Activated CD4-positive, alpha-beta T cell treated with anti-CD3 and anti-CD28 coated beads for 36 hours (primary cell): ENCODE results near the gene ILKAP. TPM values are rescaled to one million over a fixed set of nuclear protein-coding genes. Genes with fewer than 3 reads are reported as not detected.

ENCODE experiments used
- ATAC-seq: fragments of 200-7000 bp; cut with Tn5 transposase; one replicate; pipeline ENCODE4 v1.10.0; 2021; ENCODE audit warnings: mild to moderate bottlenecking, moderate library complexity
- CTCF ChIA-PET: fragments of 350-600 bp; sonication (Branson Sonifier 250); formaldehyde crosslinking; loops from one replicate; lab custom pipeline; 2021; ENCODE audit warnings: antibody characterized with exemption; lab: Charles Lee
- POLR2A ChIA-PET: fragments of 350-600 bp; sonication (Branson Sonifier 250); formaldehyde crosslinking; loops from one replicate; lab custom pipeline; 2021; ENCODE audit warnings: antibody characterized with exemption, inconsistent platforms; lab: Charles Lee
- DNase-seq: peaks from one replicate; pipeline ENCODE4 v3.0.0-alpha.2; 2020
- H3K27ac Mint-ChIP-seq: one replicate; pipeline ENCODE4 v1.8.0; 2021; ENCODE audit warnings: mixed read lengths
- H3K27me3 Mint-ChIP-seq: one replicate; pipeline ENCODE4 v1.8.0; 2021; ENCODE audit warnings: mixed read lengths
- H3K36me3 Mint-ChIP-seq: one replicate; pipeline ENCODE4 v1.8.0; 2021; ENCODE audit warnings: low read depth, mixed read lengths
- H3K4me1 Mint-ChIP-seq: one replicate; pipeline ENCODE4 v1.8.0; 2021; ENCODE audit warnings: mixed read lengths
- H3K4me3 Mint-ChIP-seq: one replicate; pipeline ENCODE4 v1.8.0; 2021; ENCODE audit warnings: mild to moderate bottlenecking, moderate library complexity, mixed read lengths
- H3K9me3 Mint-ChIP-seq: one replicate; pipeline ENCODE4 v1.8.0; 2021; ENCODE audit warnings: low read depth, mixed read lengths
- intact Hi-C, 2 experiments: fragments of 100-400 bp; cut with DNase I in 1 of 2; cut with micrococcal nuclease in 1 of 2; formaldehyde crosslinking; loops; one replicate each; pipeline versions ENCODE4 v1.14.2 to v1.15.1; 2022 to 2024; cut with DNase I, micrococcal nuclease
- total RNA-seq, 2 experiments: library from RNA; stranded (reverse); gene quantifications; one replicate each; pipeline ENCODE4 v1.2.3, GENCODE V29; 2021

Gene ILKAP
- total RNA-seq, 2 experiments from 2014 or later: 39.2 to 44.3 TPM

DNA sequence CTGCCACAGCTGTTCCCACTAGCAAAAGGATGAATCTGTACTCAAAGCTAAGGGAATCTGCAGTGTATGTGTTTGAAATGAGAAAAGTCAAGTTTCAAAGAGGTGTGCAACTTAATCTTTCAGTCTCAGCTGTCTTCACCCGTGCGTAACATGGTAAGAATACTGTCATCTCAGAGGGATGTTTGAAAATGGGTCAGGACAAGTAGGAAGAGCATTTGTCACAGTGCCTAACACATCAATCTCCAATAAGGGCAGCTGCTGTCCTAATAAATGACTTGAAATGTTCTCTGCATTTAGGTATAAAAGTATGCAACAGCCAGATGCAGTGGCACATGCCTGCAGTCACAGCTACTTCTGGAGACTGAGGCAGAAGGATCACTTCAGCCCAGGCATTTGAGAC is 13.1 kb downstream of the ILKAP start:
- POLR2A ChIA-PET: interaction anchor here (0.7 kb wide), 1 partner anchor 28 kb away, joined by 8 read pairs; no protein-coding TSS in a partner anchor
- no peak for ATAC-seq
- no peaks in the 10 kb centered on the region for H3K27me3 Mint-ChIP-seq
- intact Hi-C loops: no loop called here
- DNase-seq: no peak
- peaks cover 68% of the 10 kb centered on the region for H3K36me3 Mint-ChIP-seq
- peaks cover under 1% of the 10 kb centered on the region for H3K4me1 Mint-ChIP-seq
- H3K4me3 Mint-ChIP-seq: no peak overlapping the region
- CTCF ChIA-PET: interaction anchor here (1.6 kb wide), 2 partner anchors 11 to 332 kb away, joined by 4 to 7 read pairs; no protein-coding TSS in a partner anchor
- H3K27ac Mint-ChIP-seq: peak overlapping the region; percentile 63
- no peaks in the 10 kb centered on the region for H3K9me3 Mint-ChIP-seq

GRCh38 chr2:238187618-238188548 is 15.6 kb downstream of the ILKAP start:
- POLR2A ChIA-PET: no interaction called here

GRCh38 chr2:238183821-238184220 is 19.7 kb downstream of the ILKAP start:
- H3K36me3 Mint-ChIP-seq: peaks cover 84% of the 10 kb centered on the region
- H3K4me1 Mint-ChIP-seq: peaks cover 3% of the 10 kb centered on the region
- H3K9me3 Mint-ChIP-seq: no peaks in the 10 kb centered on the region
- DNase-seq: no peak
- no peak overlapping the region for H3K4me3 Mint-ChIP-seq
- no peak overlapping the region for H3K27ac Mint-ChIP-seq
- peak; percentile 51 for ATAC-seq
- ChIA-PET POLR2A (interaction anchor here (0.6 kb wide), 1 partner anchor 184 kb away, joined by 4 read pairs; no protein-coding TSS in a partner anchor), CTCF (interaction anchor here (0.6 to 1.3 kb wide), 2 partner anchors 14 to 325 kb away, joined by 3 to 4 read pairs; no protein-coding TSS in a partner anchor)
- intact Hi-C loops: no loop called here
- no peaks in the 10 kb centered on the region for H3K27me3 Mint-ChIP-seq

More at GRCh38 chr2:238187618-238188548, 15.6 kb downstream of the ILKAP start:
- no peaks in the 10 kb centered on the region for H3K9me3 Mint-ChIP-seq
- DNase-seq (no peak), ATAC-seq (no peak)
- CTCF ChIA-PET: interaction anchor here (0.7 to 1.3 kb wide), 2 partner anchors 13 to 75 kb away, joined by 3 read pairs; no protein-coding TSS in a partner anchor
- no peak overlapping the region for H3K27ac Mint-ChIP-seq
- no peak overlapping the region for H3K4me3 Mint-ChIP-seq
- peaks cover 72% of the 10 kb centered on the region for H3K36me3 Mint-ChIP-seq
- H3K4me1 Mint-ChIP-seq: peaks cover 3% of the 10 kb centered on the region
- H3K27me3 Mint-ChIP-seq: no peaks in the 10 kb centered on the region
- intact Hi-C loops: no loop called here

- Mint-ChIP-seq H3K36me3 (peaks cover 81% of the 10 kb centered on the region), H3K4me3 (no peak overlapping the region), H3K9me3 (no peaks in the 10 kb centered on the region), H3K27ac (no peak overlapping the region), H3K27me3 (no peaks in the 10 kb centered on the region), H3K4me1 (peaks cover 3% of the 10 kb centered on the region)
- DNase-seq: no peak
- POLR2A ChIA-PET: no interaction called here
- no peak for ATAC-seq
- CTCF ChIA-PET: interaction anchor here (0.7 kb wide), 1 partner anchor 1026 kb away, joined by 3 read pairs; no protein-coding TSS in a partner anchor
- intact Hi-C loops: no loop called here
These were observed 21.1 kb downstream of the ILKAP start for GRCh38 chr2:238182362-238182761.

GRCh38 chr2:238180554-238180953 is 22.9 kb downstream of the ILKAP start:
- H3K27me3 Mint-ChIP-seq: no peaks in the 10 kb centered on the region
- no peak overlapping the region for H3K27ac Mint-ChIP-seq
- H3K4me3 Mint-ChIP-seq: no peak overlapping the region
- H3K4me1 Mint-ChIP-seq: peaks cover 3% of the 10 kb centered on the region
- peaks cover 75% of the 10 kb centered on the region for H3K36me3 Mint-ChIP-seq
- ATAC-seq: no peak
- ChIA-PET CTCF (no interaction called here), POLR2A (no interaction called here)
- intact Hi-C loops: no loop called here
- DNase-seq: no peak
- H3K9me3 Mint-ChIP-seq: no peaks in the 10 kb centered on the region

- intact Hi-C loops: no loop called here
- CTCF ChIA-PET: interaction anchor here (0.6 to 1.8 kb wide), 4 partner anchors 12 to 502 kb away, joined by 3 to 5 read pairs (median 3); no protein-coding TSS in a partner anchor
- H3K4me1 Mint-ChIP-seq: no peaks in the 10 kb centered on the region
- POLR2A ChIA-PET: no interaction called here
- ATAC-seq (no peak), DNase-seq (no peak)
- no peaks in the 10 kb centered on the region for H3K9me3 Mint-ChIP-seq
- no peaks in the 10 kb centered on the region for H3K27me3 Mint-ChIP-seq
- H3K27ac Mint-ChIP-seq: no peak overlapping the region
- H3K36me3 Mint-ChIP-seq: peaks cover 67% of the 10 kb centered on the region
- H3K4me3 Mint-ChIP-seq: no peak overlapping the region
These were observed 26.9 kb downstream of the ILKAP start for GRCh38 chr2:238176613-238177012.

DNA sequence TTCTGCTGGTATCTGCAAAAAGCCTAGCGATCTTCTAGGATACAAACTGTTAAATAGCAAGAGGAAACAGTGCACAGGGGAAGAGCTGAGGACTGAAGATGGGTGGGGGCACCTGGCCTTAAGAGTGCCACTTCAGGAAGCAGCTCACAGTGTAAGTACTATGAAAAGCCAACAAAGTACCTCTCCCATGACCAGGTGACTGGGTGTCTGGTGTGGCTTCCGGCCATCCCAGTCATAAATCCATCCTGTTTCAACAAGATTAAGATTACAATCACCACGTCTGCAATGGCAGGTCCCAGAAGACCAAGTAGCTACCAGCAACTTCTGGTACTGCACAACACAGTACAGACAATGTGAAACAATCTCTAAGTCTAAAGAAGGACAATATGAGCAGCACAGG is 28.8 kb downstream of the ILKAP start:
- Mint-ChIP-seq H3K4me3 (no peak overlapping the region), H3K9me3 (no peaks in the 10 kb centered on the region), H3K27me3 (no peaks in the 10 kb centered on the region), H3K27ac (no peak overlapping the region), H3K36me3 (peaks cover 62% of the 10 kb centered on the region), H3K4me1 (peaks cover 3% of the 10 kb centered on the region)
- ChIA-PET CTCF (interaction anchor here (0.6 kb wide), 1 partner anchor 95 kb away, joined by 3 read pairs; no protein-coding TSS in a partner anchor), POLR2A (no interaction called here)
- no peak for ATAC-seq
- DNase-seq: no peak
- intact Hi-C loops: no loop called here

- Mint-ChIP-seq H3K4me3 (no peak overlapping the region), H3K9me3 (no peaks in the 10 kb centered on the region), H3K36me3 (peaks cover 59% of the 10 kb centered on the region), H3K27ac (no peak overlapping the region), H3K27me3 (no peaks in the 10 kb centered on the region), H3K4me1 (peaks cover 5% of the 10 kb centered on the region)
- ATAC-seq: no peak
- CTCF ChIA-PET: interaction anchor here (0.6 kb wide), 1 partner anchor 375 kb away, joined by 3 read pairs; no protein-coding TSS in a partner anchor
- POLR2A ChIA-PET: no interaction called here
- intact Hi-C loops: no loop called here
- DNase-seq: no peak
These were observed 29.2 kb downstream of the ILKAP start for GRCh38 chr2:238174291-238174690.

- intact Hi-C loops: no loop called here
- Mint-ChIP-seq H3K4me1 (peaks cover 5% of the 10 kb centered on the region), H3K9me3 (no peaks in the 10 kb centered on the region), H3K27me3 (no peaks in the 10 kb centered on the region), H3K27ac (no peak overlapping the region), H3K36me3 (peaks cover 53% of the 10 kb centered on the region), H3K4me3 (no peak overlapping the region)
- ATAC-seq (no peak), DNase-seq (no peak)
- POLR2A ChIA-PET: no interaction called here
- CTCF ChIA-PET: interaction anchor here (0.5 to 0.6 kb wide), 2 partner anchors 374 to 467 kb away, joined by 3 read pairs; no protein-coding TSS in a partner anchor
These were observed 29.8 kb downstream of the ILKAP start for GRCh38 chr2:238173692-238174091.

- Mint-ChIP-seq H3K4me3 (no peak overlapping the region), H3K36me3 (peaks cover 48% of the 10 kb centered on the region), H3K27me3 (no peaks in the 10 kb centered on the region), H3K27ac (no peak overlapping the region), H3K9me3 (no peaks in the 10 kb centered on the region), H3K4me1 (peaks cover 5% of the 10 kb centered on the region)
- POLR2A ChIA-PET: no interaction called here
- intact Hi-C loops: no loop called here
- DNase-seq (no peak), ATAC-seq (no peak)
- CTCF ChIA-PET: interaction anchor here (0.6 kb wide), 1 partner anchor 107 kb away, joined by 3 read pairs; no protein-coding TSS in a partner anchor
These were observed 31.1 kb downstream of the ILKAP start for GRCh38 chr2:238172439-238172838.

DNA sequence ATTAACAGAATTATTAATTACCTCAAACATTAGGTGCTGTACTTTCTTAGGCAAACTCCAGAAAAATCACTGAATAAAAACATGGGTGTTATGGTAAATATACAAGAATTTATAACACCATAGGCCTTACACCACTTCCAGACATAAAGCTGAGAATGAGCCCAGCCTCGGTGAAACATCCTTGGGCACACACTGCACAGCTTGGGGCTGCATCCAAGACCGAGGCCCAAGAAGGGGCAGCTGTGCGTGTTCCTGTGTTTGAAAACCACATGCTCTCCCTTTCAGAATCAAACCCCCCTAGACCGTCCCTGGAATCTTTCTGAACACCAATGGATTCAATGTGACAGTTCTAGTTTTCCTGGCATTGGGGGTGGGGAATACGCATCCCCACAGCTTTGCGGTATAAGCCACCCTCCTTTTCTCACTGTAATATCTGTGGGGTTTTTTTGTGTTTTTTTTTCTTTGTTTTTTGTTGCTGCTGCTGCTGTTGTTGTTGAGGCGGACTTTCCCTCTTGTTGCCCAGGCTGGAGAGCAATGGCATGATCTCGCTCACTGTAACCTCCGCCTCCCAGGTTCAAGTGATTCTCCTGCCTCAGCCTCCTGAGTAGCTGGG is 31.8 kb downstream of the ILKAP start:
- Mint-ChIP-seq H3K4me3 (no peak overlapping the region), H3K4me1 (peaks cover 5% of the 10 kb centered on the region), H3K9me3 (no peaks in the 10 kb centered on the region), H3K27ac (no peak overlapping the region), H3K27me3 (no peaks in the 10 kb centered on the region), H3K36me3 (peaks cover 42% of the 10 kb centered on the region)
- POLR2A ChIA-PET: no interaction called here
- CTCF ChIA-PET: interaction anchor here (0.6 kb wide), 2 partner anchors 42 to 108 kb away, joined by 3 read pairs; no protein-coding TSS in a partner anchor
- intact Hi-C loops: no loop called here
- DNase-seq: no peak
- no peak for ATAC-seq
